Adrenal gland (tissue), 5 donors: ENCODE results near the gene SPINT2.

ENCODE experiments used
- CTCF ChIP-seq, 6 experiments: fragments of 450-650 bp in 4 of 6; fragments of 200-600 bp in 2 of 6; sonication (generic) in 1 of 6; IDR thresholded peaks; 1 replicate in 5 of 6; 2 replicates in 1 of 6; pipeline versions ENCODE4 v1.5.1 to v1.8.0; 2016 to 2021; ENCODE audit warnings: antibody characterized with exemption in 6 of 6, mild to moderate bottlenecking in 2 of 6, moderate library complexity in 1 of 6
- POLR2A ChIP-seq, 2 donors: fragments of 450-650 bp; IDR thresholded peaks; one replicate each; pipeline ENCODE4 v1.6.1; 2017; ENCODE audit warnings: antibody characterized with exemption in 2 of 2, mild to moderate bottlenecking in 2 of 2, moderate library complexity in 1 of 2
- donor health status: DM: no; HTN: no; CAD: no.

GRCh38 chr19:38294090-38294489 lies 29.7 kb downstream of the SPINT2 start:
- TF ChIP-seq CTCF (IDR thresholded peaks at IDR 0.05) (no peak), POLR2A (IDR thresholded peaks at IDR 0.05) (no peak)
